Spleen (tissue), 11 donors: ENCODE data around the gene KCMF1. TPM values are rescaled to one million over a fixed set of nuclear protein-coding genes. Genes with fewer than 3 reads are reported as not detected.

Source experiments
- DNase-seq: peaks from one replicate; pipeline ENCODE4 v3.0.0-alpha.2; 2020
- H3K27ac ChIP-seq, 8 donors: fragments of 200-600 bp; sonication (generic) in 7 of 8; 1 replicate in 4 of 8; 2 replicates in 4 of 8; pipeline versions ENCODE4 v1.5.0 to v1.8.0; 2016 to 2021; ENCODE audit warnings: inconsistent platforms in 4 of 8, mild to moderate bottlenecking in 4 of 8, moderate library complexity in 1 of 8
- H3K27me3 ChIP-seq, 7 donors: fragments of 200-600 bp; sonication (generic) in 6 of 7; replicated peaks in 1 of 7; 1 replicate in 4 of 7; 2 replicates in 3 of 7; pipeline versions ENCODE4 v1.5.0 to v1.8.0; 2016 to 2021; ENCODE audit warnings: inconsistent platforms in 3 of 7, mild to moderate bottlenecking in 1 of 7
- H3K36me3 ChIP-seq, 6 donors: fragments of 200-600 bp; sonication (generic) in 5 of 6; 1 replicate in 4 of 6; 2 replicates in 2 of 6; pipeline versions ENCODE4 v1.5.0 to v1.8.0; 2016 to 2021; ENCODE audit warnings: inconsistent platforms in 2 of 6
- H3K4me1 ChIP-seq, 6 donors: fragments of 200-600 bp; sonication (generic) in 5 of 6; 1 replicate in 3 of 6; 2 replicates in 3 of 6; pipeline versions ENCODE4 v1.5.0 to v1.8.0; 2016 to 2021; ENCODE audit warnings: inconsistent platforms in 3 of 6
- H3K4me3 ChIP-seq, 8 donors: fragments of 200-600 bp; sonication (generic) in 7 of 8; 1 replicate in 4 of 8; 2 replicates in 4 of 8; pipeline versions ENCODE4 v1.5.0 to v1.8.0; 2016 to 2021; ENCODE audit warnings: inconsistent platforms in 4 of 8, mild to moderate bottlenecking in 4 of 8, moderate library complexity in 2 of 8
- H3K9me3 ChIP-seq, 8 donors: fragments of 200-600 bp; sonication (generic) in 7 of 8; 1 replicate in 4 of 8; 2 replicates in 4 of 8; pipeline versions ENCODE4 v1.5.0 to v1.8.0; 2016 to 2021; ENCODE audit warnings: inconsistent platforms in 4 of 8
- POLR2A ChIP-seq, 3 donors: fragments of 450-650 bp; IDR thresholded peaks; one replicate each; pipeline ENCODE4 v1.5.1; 2017; ENCODE audit warnings: antibody characterized with exemption in 3 of 3, mild to moderate bottlenecking in 1 of 3
- POLR2AphosphoS5 ChIP-seq, 3 donors: sonication (generic); formaldehyde crosslinking; IDR thresholded peaks; one replicate each; pipeline ENCODE4 v1.5.1; 2017; ENCODE audit warnings: antibody characterized with exemption in 3 of 3
- WGBS, 5 donors: extraction: QIAGEN DNeasy Blood & Tissue Kit in 3 of 5; methylation state at CpG; one replicate each; pipeline versions ENCODE4 v1.1.5 to v1.1.7; 2013 to 2018; 5-methylcytosine and 5-hydroxymethylcytosine counted together
- intact Hi-C: fragments of 100-400 bp; cut with DNase I; formaldehyde crosslinking; loops from one replicate; pipeline ENCODE4 v1.15.0; 2023; ENCODE audit warnings: low total_unique reads
- polyA plus RNA-seq, 3 donors: library from polyadenylated mRNA; stranded (reverse); fragments of 200-250 nt; gene quantifications; one replicate each; pipeline ENCODE4 v1.2.1, GENCODE V29; 2013
- total RNA-seq, 7 donors: library from RNA; depleted of rRNA in 3 of 7; stranded (reverse); fragments of >200 nt in 3 of 7; fragmentation: NEBNext Ultra II Directional in 4 of 7; extraction: Animal tissue kit (Norgen Biotek cat#: 25700) in 4 of 7; gene quantifications; one replicate each; pipeline versions ENCODE4 v1.1.0 to v1.2.1, GENCODE V29; 2016 to 2021
- TF ChIP-seq, protein P1 (sequence below), 11 experiments: fragments of 200-600 bp in 7 of 11; fragments of 450-650 bp in 4 of 11; sonication (generic) in 4 of 11; IDR thresholded peaks in 8 of 11; conservative IDR thresholded peaks in 3 of 11; 1 replicate in 7 of 11; 2 replicates in 4 of 11; pipeline versions ENCODE4 v1.4.0 to v1.8.0; 2016 to 2021; ENCODE audit warnings: antibody characterized with exemption in 11 of 11, inconsistent platforms in 4 of 11, mild to moderate bottlenecking in 1 of 11
- donor health status: healthy with polysubstance abuse.
- donor health status: DM: no; HTN: no; CAD: no; lungs with moderate emphysema.
- donor health status: DM: no; HTN: no; CAD: no.
- donor health status: Bipolar disorder and iron deficiency.
- donor health status: healthy.
- donor health status: DM: no; HTN: no; CAD: no.
- donor health status: DM: yes; HTN: yes; CAD: no.

The KCMF1 gene
- total and polyA plus RNA-seq, 10 donors = 15.9 to 68.1 (median 46.9) TPM

DNA sequence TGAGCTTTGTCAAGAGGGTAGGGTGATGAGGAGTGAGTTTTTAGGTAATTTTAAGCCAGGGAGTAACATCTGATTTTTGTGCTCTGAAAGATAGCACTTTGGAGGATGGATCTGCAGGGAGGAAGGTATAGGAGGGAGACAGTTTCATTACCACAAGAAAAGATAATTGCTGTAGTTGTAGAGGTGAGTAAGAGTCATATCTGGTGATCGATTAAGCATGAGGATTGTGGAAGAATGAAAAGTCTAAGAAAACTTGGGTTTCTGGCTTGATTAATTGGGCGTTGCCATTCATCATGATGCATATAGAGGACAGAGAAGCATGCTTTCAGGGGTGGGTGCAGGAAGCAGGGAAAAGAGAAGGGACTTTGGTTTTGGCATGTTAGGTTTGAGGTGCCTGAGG is 18.5 kb downstream of the KCMF1 start:
- H3K36me3 ChIP-seq = peaks cover 0 to 15% (median 0%) of the 10 kb centered on the region in 6 donors
- no peak overlapping the region for H3K4me3 ChIP-seq
- H3K27me3 ChIP-seq = no peaks in the 10 kb centered on the region
- TF ChIP-seq POLR2AphosphoS5 (IDR thresholded peaks at IDR 0.05) (no peak), POLR2A (IDR thresholded peaks at IDR 0.05) (no peak)
- TF ChIP-seq, protein P1, sequence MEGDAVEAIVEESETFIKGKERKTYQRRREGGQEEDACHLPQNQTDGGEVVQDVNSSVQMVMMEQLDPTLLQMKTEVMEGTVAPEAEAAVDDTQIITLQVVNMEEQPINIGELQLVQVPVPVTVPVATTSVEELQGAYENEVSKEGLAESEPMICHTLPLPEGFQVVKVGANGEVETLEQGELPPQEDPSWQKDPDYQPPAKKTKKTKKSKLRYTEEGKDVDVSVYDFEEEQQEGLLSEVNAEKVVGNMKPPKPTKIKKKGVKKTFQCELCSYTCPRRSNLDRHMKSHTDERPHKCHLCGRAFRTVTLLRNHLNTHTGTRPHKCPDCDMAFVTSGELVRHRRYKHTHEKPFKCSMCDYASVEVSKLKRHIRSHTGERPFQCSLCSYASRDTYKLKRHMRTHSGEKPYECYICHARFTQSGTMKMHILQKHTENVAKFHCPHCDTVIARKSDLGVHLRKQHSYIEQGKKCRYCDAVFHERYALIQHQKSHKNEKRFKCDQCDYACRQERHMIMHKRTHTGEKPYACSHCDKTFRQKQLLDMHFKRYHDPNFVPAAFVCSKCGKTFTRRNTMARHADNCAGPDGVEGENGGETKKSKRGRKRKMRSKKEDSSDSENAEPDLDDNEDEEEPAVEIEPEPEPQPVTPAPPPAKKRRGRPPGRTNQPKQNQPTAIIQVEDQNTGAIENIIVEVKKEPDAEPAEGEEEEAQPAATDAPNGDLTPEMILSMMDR (IDR thresholded peaks at IDR 0.05 in 8 of 11, conservative IDR thresholded peaks at IDR 0.05 in 3 of 11) = no peak
- H3K4me1 ChIP-seq = peaks cover 19 to 100% (median 67%) of the 10 kb centered on the region in 6 donors
- H3K27ac ChIP-seq = no peak overlapping the region
- DNase-seq = no peak
- H3K9me3 ChIP-seq = no peaks in the 10 kb centered on the region
- WGBS, 5 donors = 81 to 97% (median 89%) methylated on average over 2 of the region's 2 CpGs
- intact Hi-C loops = no loop called here

DNA sequence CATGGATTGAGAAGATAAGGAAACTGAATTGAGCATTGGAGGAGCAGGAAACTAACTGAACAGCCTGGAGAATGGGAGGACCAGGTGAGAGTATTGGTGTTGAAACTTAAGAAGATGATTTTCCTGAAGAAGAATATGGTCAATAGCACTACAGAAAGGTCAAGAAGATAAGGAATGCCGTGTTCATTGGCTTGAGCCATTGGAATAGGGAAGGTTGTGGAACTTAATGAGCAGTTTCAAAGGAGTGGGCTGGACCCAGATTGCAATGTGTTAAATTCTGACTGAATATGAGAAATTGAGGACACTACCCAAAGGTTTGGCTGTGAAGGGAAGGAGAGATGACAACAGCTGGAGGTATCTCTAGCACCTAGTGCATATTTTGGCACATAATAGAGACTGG is 19.0 kb downstream of the KCMF1 start:
- peaks cover 19 to 100% (median 67%) of the 10 kb centered on the region in 6 donors for H3K4me1 ChIP-seq

DNA sequence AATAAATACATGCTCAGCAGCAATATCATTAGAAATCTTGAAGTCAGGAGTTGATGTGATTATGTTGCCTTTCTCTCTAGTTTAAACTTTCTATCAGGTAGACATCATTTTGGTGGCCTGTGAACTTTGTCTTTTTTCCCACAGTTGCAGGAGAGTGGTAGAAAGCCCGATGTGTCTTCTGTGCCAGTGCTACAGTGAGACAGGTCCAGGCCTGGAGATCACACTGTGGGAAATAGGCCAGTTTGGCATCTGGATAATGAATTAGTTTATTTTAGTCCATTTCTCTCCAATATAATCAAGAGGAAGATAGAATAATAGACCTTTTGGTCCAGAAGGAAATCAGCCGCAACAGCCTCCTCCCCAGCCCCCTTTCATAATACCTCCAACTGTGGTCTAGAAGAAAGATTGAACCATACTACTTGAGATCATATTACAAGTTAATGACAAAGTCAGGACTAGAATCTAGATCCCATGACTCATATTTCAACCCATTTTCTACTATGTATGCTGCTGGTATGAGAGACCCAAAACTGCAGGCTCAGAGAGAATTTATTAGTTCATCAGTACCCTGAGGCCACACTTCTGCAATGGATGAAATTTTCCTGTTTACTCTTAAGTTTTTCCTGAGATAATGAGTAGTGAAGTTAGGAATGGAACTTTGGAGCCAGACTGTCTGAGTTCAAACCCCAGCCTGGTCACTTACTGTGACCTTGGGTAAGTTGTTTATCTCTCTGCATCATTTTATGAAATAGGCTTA is 20.6 kb downstream of the KCMF1 start:
- peak overlapping the region in 1 of 8 donors; percentile 10 for H3K27ac ChIP-seq
- intact Hi-C loops = no loop called here
- H3K4me3 ChIP-seq = no peak overlapping the region
- TF ChIP-seq POLR2AphosphoS5 (IDR thresholded peaks at IDR 0.05) (no peak), POLR2A (IDR thresholded peaks at IDR 0.05) (no peak)
- TF ChIP-seq, protein P1 (IDR thresholded peaks at IDR 0.05 in 8 of 11, conservative IDR thresholded peaks at IDR 0.05 in 3 of 11) = no peak
- no peaks in the 10 kb centered on the region for H3K27me3 ChIP-seq
- peaks cover 22 to 100% (median 67%) of the 10 kb centered on the region in 6 donors for H3K4me1 ChIP-seq
- no peaks in the 10 kb centered on the region for H3K9me3 ChIP-seq
- no peak for DNase-seq
- WGBS, 5 donors = 75 to 95% (median 80%) methylated on average over 2 of the region's 2 CpGs
- H3K36me3 ChIP-seq = peaks cover 0 to 16% (median 0%) of the 10 kb centered on the region in 6 donors

More for the DNA sequence above, 19.0 kb downstream of the KCMF1 start:
- DNase-seq = no peak
- no peak for TF ChIP-seq POLR2AphosphoS5 (IDR thresholded peaks at IDR 0.05)
- no peak for TF ChIP-seq POLR2A (IDR thresholded peaks at IDR 0.05)
- TF ChIP-seq, protein P1 (IDR thresholded peaks at IDR 0.05 in 8 of 11, conservative IDR thresholded peaks at IDR 0.05 in 3 of 11) = no peak
- Histone ChIP-seq H3K27ac (no peak overlapping the region), H3K36me3 (peaks cover 0 to 16% (median 0%) of the 10 kb centered on the region in 6 donors), H3K9me3 (no peaks in the 10 kb centered on the region), H3K27me3 (no peaks in the 10 kb centered on the region), H3K4me3 (no peak overlapping the region)
- intact Hi-C loops = no loop called here
- WGBS, 5 donors = 92 to 97% (median 95%) methylated on average over 1 of the region's 1 CpG

DNA sequence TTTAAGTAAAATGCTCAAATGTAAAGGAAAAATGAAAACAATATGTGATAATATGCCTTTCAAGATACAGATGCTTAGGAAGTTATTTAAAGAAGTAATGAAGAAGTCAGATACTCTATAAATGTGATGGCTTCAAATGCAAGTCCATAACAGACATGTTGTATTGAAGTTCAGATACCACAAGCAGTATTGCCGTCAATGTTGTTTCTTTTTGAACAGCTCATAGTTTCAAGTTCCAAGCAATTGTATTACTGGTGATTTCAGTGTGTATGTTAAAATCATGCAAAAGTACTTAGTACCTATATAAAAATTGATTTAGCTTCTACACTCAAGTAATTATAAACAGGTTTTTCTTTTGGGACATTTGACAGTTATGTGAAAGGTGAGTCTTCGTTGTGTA is 24.9 kb downstream of the KCMF1 start:
- 81 to 86% (median 85%) methylated on average over 2 of the region's 2 CpGs for WGBS, 5 donors
- no peaks in the 10 kb centered on the region for H3K9me3 ChIP-seq
- intact Hi-C loops = no loop called here

More for the DNA sequence above, 24.9 kb downstream of the KCMF1 start:
- Histone ChIP-seq H3K27me3 (no peaks in the 10 kb centered on the region), H3K36me3 (peaks cover 0 to 16% (median 0%) of the 10 kb centered on the region in 6 donors), H3K27ac (peak overlapping the region in 1 of 8 donors; percentile 28), H3K4me3 (no peak overlapping the region), H3K4me1 (peaks cover 15 to 100% (median 65%) of the 10 kb centered on the region in 6 donors)
- DNase-seq = no peak
- TF ChIP-seq POLR2A (IDR thresholded peaks at IDR 0.05) = no peak
